HL-60 (cell line): ENCODE measurements around the gene TBC1D5.

Experiments
- DNase-seq, 2 experiments: peaks; one replicate each; pipeline ENCODE4 v3.0.0-alpha.2; 2010 to 2020; ENCODE audit warnings: low read depth in 1 of 2, low spot score in 1 of 2
- H3K27ac ChIP-seq: fragments of 250-450 bp; sonication (Bioruptor Pico); replicated peaks from 2 replicates; pipeline ENCODE4 v1.5.1; 2020; ENCODE audit warnings: mild to moderate bottlenecking, moderate library complexity
- H3K27me3 ChIP-seq: fragments of 250-450 bp; sonication (Bioruptor Pico); 2 replicates; pipeline ENCODE4 v1.5.1; 2021; ENCODE audit warnings: mild to moderate bottlenecking, moderate library complexity; ENCODE audit not compliant: insufficient read depth, poor library complexity, severe bottlenecking
- H3K4me3 ChIP-seq: replicated peaks from 2 replicates; pipeline ENCODE4 v1.5.1; 2011; ENCODE audit warnings: mild to moderate bottlenecking, control low read depth, low read length; ENCODE audit not compliant: insufficient read depth
- CTCF ChIP-seq: IDR thresholded peaks from one replicate; pipeline ENCODE4 v1.5.1; 2011; ENCODE audit warnings: low read length, control low read depth, inconsistent platforms; ENCODE audit not compliant: insufficient read depth
- GABPA ChIP-seq: IDR thresholded peaks from 2 replicates; pipeline ENCODE4 v1.6.1; 2012; ENCODE audit warnings: low read depth
- POLR2AphosphoS5 ChIP-seq: IDR thresholded peaks from 2 replicates; pipeline ENCODE4 v1.6.1; 2012; ENCODE audit warnings: low read depth
- REST ChIP-seq: IDR thresholded peaks from 2 replicates; pipeline ENCODE4 v1.6.1; 2012; ENCODE audit warnings: low read depth; ENCODE audit not compliant: insufficient replicate concordance
- SPI1 ChIP-seq: IDR thresholded peaks from 2 replicates; pipeline ENCODE4 v1.6.1; 2012; ENCODE audit warnings: low read depth, mild to moderate bottlenecking, borderline replicate concordance

TBC1D5 gene

GRCh38 chr3:17771177-17772017 lies 29.0 kb upstream of the TBC1D5 start:
- Histone ChIP-seq H3K4me3 (no peak overlapping the region), H3K27ac (no peak overlapping the region), H3K27me3 (no peaks in the 10 kb centered on the region)
- DNase-seq: no peak
- TF ChIP-seq SPI1: no peak
- TF ChIP-seq GABPA: no peak
- TF ChIP-seq CTCF: no peak
- no peak for TF ChIP-seq POLR2AphosphoS5
- TF ChIP-seq REST: no peak

- no peak overlapping the region for H3K4me3 ChIP-seq
- no peak for DNase-seq
- H3K27ac ChIP-seq: no peak overlapping the region
- no peak for TF ChIP-seq SPI1
- TF ChIP-seq GABPA: no peak
- TF ChIP-seq POLR2AphosphoS5: no peak
- TF ChIP-seq REST: no peak
- TF ChIP-seq CTCF: no peak
- no peaks in the 10 kb centered on the region for H3K27me3 ChIP-seq
Observed at GRCh38 chr3:17770682-17771081, 28.3 kb upstream of the TBC1D5 start.

- Histone ChIP-seq H3K27ac (no peak overlapping the region), H3K27me3 (no peaks in the 10 kb centered on the region), H3K4me3 (no peak overlapping the region)
- no peak for DNase-seq
- TF ChIP-seq REST (no peak), GABPA (no peak), SPI1 (no peak), POLR2AphosphoS5 (no peak), CTCF (no peak)
Observed at GRCh38 chr3:17765819-17766472, 23.5 kb upstream of the TBC1D5 start.
